SK-N-MC (cell line): ENCODE measurements around the gene SLC44A1.

ENCODE experiments used
- EZH2 ChIP-seq: fragments of 200-600 bp; sonication (generic); IDR thresholded peaks from one replicate; pipeline ENCODE4 v1.6.1; 2017; ENCODE audit warnings: antibody characterized with exemption
- FOXP2 ChIP-seq: optimal IDR thresholded peaks from 2 replicates; pipeline ENCODE3; 2011; ENCODE audit warnings: mild to moderate bottlenecking, moderate library complexity; ENCODE audit not compliant: insufficient read depth; ENCODE audit errors: extremely low read length, control extremely low read depth
- POLR2AphosphoS5 ChIP-seq: IDR thresholded peaks from 2 replicates; pipeline ENCODE4 v1.6.1; 2012; ENCODE audit warnings: mild to moderate bottlenecking, low read depth, low read length, borderline replicate concordance

DNA sequence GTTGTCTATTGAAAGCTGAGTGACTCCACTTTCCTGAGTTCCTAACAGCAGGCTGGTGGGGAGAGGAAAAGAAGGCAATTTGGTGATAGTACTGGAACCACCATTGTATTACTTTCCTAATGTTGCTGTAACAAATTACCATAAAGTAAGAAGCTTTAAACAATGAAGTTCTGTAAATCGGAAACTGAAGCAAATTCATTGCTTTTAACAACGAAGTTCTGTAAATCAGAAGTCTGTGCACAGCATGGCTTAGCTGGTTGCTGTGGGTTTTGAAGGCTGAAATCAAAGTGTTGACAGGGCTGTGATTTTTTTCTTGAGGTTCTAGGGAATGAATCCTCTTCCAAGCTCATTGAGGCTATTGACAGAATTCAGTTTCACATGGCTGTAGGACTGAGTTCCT is 72.3 kb downstream of the SLC44A1 start:
- no peak for TF ChIP-seq EZH2
- no peak for TF ChIP-seq POLR2AphosphoS5
- no peak for TF ChIP-seq FOXP2
